OCI-LY1 (cell line): Measurements from ENCODE around the gene SEC23A.

Source experiments
- EZH2 ChIP-seq: fragments of 200-600 bp; sonication (generic), shearing (Covaris generic); IDR thresholded peaks from 2 replicates; pipeline ENCODE4 v1.8.0; 2017; ENCODE audit warnings: borderline replicate concordance, mixed run types, mild to moderate bottlenecking, antibody characterized with exemption, low read length, moderate library complexity, mixed read lengths
- TF ChIP-seq, protein P1 (sequence below): fragments of 200-600 bp; sonication (generic), shearing (Covaris generic); IDR thresholded peaks from 2 replicates; pipeline ENCODE4 v1.5.1; 2017; ENCODE audit warnings: mild to moderate bottlenecking, antibody characterized with exemption, low read length, moderate library complexity, mixed read lengths

DNA sequence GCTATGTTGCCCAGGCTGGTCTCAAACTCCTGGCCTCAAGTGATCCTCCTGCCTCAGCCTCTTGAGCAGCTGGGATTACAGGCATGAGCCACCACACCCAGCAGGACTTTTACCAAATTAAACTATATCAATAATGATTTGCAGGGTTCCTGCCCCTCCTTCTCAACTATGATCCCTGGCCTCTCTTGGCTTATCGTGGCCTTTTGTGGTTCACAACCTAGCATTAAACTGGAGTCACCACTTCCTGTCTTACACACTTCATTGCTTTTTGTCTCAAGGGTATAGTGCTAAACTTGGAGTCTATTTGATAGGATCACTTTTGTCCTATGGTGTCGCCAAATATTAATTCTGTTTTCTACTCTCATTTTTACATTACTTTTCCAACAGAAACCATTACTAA lies 64.5 kb downstream of the SEC23A start:
- TF ChIP-seq, protein P1, sequence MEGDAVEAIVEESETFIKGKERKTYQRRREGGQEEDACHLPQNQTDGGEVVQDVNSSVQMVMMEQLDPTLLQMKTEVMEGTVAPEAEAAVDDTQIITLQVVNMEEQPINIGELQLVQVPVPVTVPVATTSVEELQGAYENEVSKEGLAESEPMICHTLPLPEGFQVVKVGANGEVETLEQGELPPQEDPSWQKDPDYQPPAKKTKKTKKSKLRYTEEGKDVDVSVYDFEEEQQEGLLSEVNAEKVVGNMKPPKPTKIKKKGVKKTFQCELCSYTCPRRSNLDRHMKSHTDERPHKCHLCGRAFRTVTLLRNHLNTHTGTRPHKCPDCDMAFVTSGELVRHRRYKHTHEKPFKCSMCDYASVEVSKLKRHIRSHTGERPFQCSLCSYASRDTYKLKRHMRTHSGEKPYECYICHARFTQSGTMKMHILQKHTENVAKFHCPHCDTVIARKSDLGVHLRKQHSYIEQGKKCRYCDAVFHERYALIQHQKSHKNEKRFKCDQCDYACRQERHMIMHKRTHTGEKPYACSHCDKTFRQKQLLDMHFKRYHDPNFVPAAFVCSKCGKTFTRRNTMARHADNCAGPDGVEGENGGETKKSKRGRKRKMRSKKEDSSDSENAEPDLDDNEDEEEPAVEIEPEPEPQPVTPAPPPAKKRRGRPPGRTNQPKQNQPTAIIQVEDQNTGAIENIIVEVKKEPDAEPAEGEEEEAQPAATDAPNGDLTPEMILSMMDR, result no peak
- TF ChIP-seq EZH2, result no peak
